OCI-LY1 (cell line): Measurements from ENCODE around the gene SKAP2.
A peak's percentile ranks its signal among the peaks of the same experiment; 100 is the strongest.

Source experiments
- H2AFZ ChIP-seq: fragments of 200-600 bp; sonication (generic), shearing (Covaris generic); 2 replicates; pipeline ENCODE4 v1.6.0; 2014; ENCODE audit warnings: antibody characterized with exemption, mild to moderate bottlenecking, low read length
- H3F3A ChIP-seq: fragments of 200-600 bp; sonication (generic), shearing (Covaris generic); 2 replicates; pipeline ENCODE4 v1.6.0; 2014; ENCODE audit warnings: mild to moderate bottlenecking, antibody characterized with exemption, low read length, moderate library complexity; ENCODE audit not compliant: insufficient read depth
- H3K27ac ChIP-seq: fragments of 200-600 bp; sonication (generic); 2 replicates; pipeline ENCODE4 v1.5.1; 2014; ENCODE audit warnings: low read length, mixed run types, mild to moderate bottlenecking, low read depth; ENCODE audit not compliant: poor library complexity, severe bottlenecking
- H3K27me3 ChIP-seq: fragments of 200-600 bp; sonication (generic); 2 replicates; pipeline ENCODE4 v1.6.0; 2014; ENCODE audit warnings: antibody characterized with exemption, mild to moderate bottlenecking, low read length, moderate library complexity; ENCODE audit not compliant: insufficient read depth
- H3K36me3 ChIP-seq: fragments of 200-600 bp; sonication (generic); 2 replicates; pipeline ENCODE4 v1.6.1; 2014; ENCODE audit warnings: mild to moderate bottlenecking, antibody characterized with exemption, low read length, moderate library complexity, mixed read lengths; ENCODE audit not compliant: insufficient read depth
- H3K4me1 ChIP-seq: fragments of 200-600 bp; sonication (generic); 2 replicates; pipeline ENCODE4 v1.5.1; 2014; ENCODE audit warnings: mild to moderate bottlenecking, low read length, moderate library complexity; ENCODE audit not compliant: insufficient read depth, severe bottlenecking
- H3K4me2 ChIP-seq: fragments of 200-600 bp; sonication (generic), shearing (Covaris generic); 2 replicates; pipeline ENCODE4 v1.6.1; 2014; ENCODE audit warnings: low read length
- H3K4me3 ChIP-seq: fragments of 200-600 bp; sonication (generic); 2 replicates; pipeline ENCODE4 v1.5.1; 2014; ENCODE audit warnings: low read length, low read depth, mild to moderate bottlenecking, mixed read lengths; ENCODE audit not compliant: poor library complexity, severe bottlenecking
- H3K79me2 ChIP-seq: fragments of 200-600 bp; shearing (Covaris generic); 2 replicates; pipeline ENCODE4 v1.6.1; 2016; ENCODE audit warnings: mixed run types, low read length, mixed read lengths; ENCODE audit not compliant: insufficient read depth
- H3K9ac ChIP-seq: fragments of 200-600 bp; sonication (generic), shearing (Covaris generic); 2 replicates; pipeline ENCODE4 v1.6.1; 2014; ENCODE audit warnings: mild to moderate bottlenecking, low read length, mixed read lengths
- H3K9me2 ChIP-seq: fragments of 200-600 bp; sonication (generic), shearing (Covaris generic); 2 replicates; pipeline ENCODE4 v1.6.1; 2014; ENCODE audit warnings: low read depth, mild to moderate bottlenecking, low read length, mixed read lengths
- H3K9me3 ChIP-seq: fragments of 200-600 bp; shearing (Covaris generic); 2 replicates; pipeline ENCODE4 v1.6.1; 2014; ENCODE audit warnings: low read length, mixed read lengths
- H4K20me1 ChIP-seq: fragments of 200-600 bp; sonication (generic), shearing (Covaris generic); 2 replicates; pipeline ENCODE4 v1.6.0; 2016; ENCODE audit warnings: mild to moderate bottlenecking, low read length; ENCODE audit not compliant: insufficient read depth
- EZH2 ChIP-seq: fragments of 200-600 bp; sonication (generic), shearing (Covaris generic); IDR thresholded peaks from 2 replicates; pipeline ENCODE4 v1.8.0; 2017; ENCODE audit warnings: borderline replicate concordance, mixed run types, mild to moderate bottlenecking, antibody characterized with exemption, low read length, moderate library complexity, mixed read lengths
- TF ChIP-seq, protein P1 (sequence below): fragments of 200-600 bp; sonication (generic), shearing (Covaris generic); IDR thresholded peaks from 2 replicates; pipeline ENCODE4 v1.5.1; 2017; ENCODE audit warnings: mild to moderate bottlenecking, antibody characterized with exemption, low read length, moderate library complexity, mixed read lengths

SKAP2 gene

DNA sequence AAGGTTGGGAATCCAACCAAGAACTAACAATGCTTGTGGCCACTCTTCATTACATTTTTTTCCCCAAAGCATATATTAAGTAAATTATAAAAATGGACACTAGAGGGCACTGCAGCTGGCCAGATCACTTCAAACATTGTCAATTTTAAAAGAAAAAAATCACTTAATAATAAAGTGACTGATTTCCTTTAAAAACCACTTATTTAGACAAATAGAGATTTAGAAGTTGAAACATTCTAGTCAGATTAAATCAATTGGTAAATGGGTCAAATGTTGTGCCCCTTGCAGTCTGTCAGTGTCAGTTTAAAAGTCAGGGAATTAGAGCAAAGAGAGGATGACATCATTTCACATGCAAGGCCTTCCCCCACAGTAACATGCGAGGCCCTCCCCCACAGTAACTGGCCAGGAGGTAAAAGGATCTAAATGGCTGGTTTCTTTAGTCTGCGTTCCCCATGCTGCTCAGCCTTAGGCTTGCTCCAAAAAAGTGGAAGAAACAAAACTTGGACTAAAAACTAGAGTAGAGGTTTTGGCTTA is 177.9 kb downstream of the SKAP2 start:
- peaks cover 17% of the 10 kb centered on the region for H3K4me1 ChIP-seq
- no peak overlapping the region for H3K4me3 ChIP-seq
- H4K20me1 ChIP-seq = no peaks in the 10 kb centered on the region
- no peak overlapping the region for H2AFZ ChIP-seq
- H3F3A ChIP-seq = no peaks in the 10 kb centered on the region
- no peak overlapping the region for H3K27ac ChIP-seq
- H3K9ac ChIP-seq = no peak overlapping the region
- H3K36me3 ChIP-seq = no peaks in the 10 kb centered on the region
- no peaks in the 10 kb centered on the region for H3K9me2 ChIP-seq
- H3K27me3 ChIP-seq = no peaks in the 10 kb centered on the region
- no peaks in the 10 kb centered on the region for H3K9me3 ChIP-seq
- TF ChIP-seq EZH2 = no peak
- TF ChIP-seq, protein P1, sequence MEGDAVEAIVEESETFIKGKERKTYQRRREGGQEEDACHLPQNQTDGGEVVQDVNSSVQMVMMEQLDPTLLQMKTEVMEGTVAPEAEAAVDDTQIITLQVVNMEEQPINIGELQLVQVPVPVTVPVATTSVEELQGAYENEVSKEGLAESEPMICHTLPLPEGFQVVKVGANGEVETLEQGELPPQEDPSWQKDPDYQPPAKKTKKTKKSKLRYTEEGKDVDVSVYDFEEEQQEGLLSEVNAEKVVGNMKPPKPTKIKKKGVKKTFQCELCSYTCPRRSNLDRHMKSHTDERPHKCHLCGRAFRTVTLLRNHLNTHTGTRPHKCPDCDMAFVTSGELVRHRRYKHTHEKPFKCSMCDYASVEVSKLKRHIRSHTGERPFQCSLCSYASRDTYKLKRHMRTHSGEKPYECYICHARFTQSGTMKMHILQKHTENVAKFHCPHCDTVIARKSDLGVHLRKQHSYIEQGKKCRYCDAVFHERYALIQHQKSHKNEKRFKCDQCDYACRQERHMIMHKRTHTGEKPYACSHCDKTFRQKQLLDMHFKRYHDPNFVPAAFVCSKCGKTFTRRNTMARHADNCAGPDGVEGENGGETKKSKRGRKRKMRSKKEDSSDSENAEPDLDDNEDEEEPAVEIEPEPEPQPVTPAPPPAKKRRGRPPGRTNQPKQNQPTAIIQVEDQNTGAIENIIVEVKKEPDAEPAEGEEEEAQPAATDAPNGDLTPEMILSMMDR = peak; percentile 76
- H3K79me2 ChIP-seq = no peaks in the 10 kb centered on the region
- no peak overlapping the region for H3K4me2 ChIP-seq

DNA sequence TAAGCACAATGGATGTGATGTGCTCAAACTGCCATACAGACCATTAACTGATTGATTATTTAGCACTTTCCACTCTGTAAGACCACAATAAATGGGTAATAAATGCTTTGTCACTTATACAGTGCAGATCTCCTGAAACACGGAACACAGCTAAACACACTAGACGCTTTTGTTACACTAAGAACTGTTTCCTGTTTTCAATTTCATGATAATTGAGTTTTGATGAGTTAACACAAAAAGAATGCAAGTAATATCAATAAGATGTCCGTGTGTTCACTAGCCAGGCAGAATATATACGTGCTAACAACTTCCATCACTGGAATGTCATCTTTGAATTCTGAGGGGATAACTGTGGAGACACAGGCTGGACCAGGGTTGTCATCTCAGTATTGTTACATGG is 178.8 kb downstream of the SKAP2 start:
- Histone ChIP-seq H3K4me3 (no peak overlapping the region), H3K9me2 (no peaks in the 10 kb centered on the region), H2AFZ (no peak overlapping the region), H3F3A (no peaks in the 10 kb centered on the region), H3K27me3 (no peaks in the 10 kb centered on the region), H3K36me3 (no peaks in the 10 kb centered on the region), H3K4me2 (no peak overlapping the region), H3K27ac (no peak overlapping the region), H4K20me1 (no peaks in the 10 kb centered on the region), H3K4me1 (peaks cover 17% of the 10 kb centered on the region), H3K79me2 (no peaks in the 10 kb centered on the region), H3K9me3 (no peaks in the 10 kb centered on the region), H3K9ac (no peak overlapping the region)
- TF ChIP-seq, protein P1 = no peak
- no peak for TF ChIP-seq EZH2

DNA sequence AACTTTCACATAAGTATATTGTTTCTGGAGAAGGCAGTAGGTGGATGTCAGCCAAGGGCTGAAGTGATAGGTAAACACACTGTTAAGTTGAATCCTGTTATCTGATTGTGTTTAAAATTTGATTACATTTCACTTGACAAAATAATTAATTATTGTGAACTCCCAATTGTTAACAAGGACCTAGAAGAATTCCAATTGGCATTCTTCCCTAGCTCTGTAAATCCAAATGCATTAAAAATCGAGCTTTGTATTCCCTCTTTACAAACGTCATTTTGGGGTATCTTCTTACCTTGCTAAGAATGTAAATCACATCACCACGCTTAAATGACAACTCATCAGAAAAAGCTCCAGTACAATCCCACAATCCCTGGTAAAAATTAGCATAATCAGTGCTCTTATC is 179.9 kb downstream of the SKAP2 start:
- H3K27me3 ChIP-seq = no peaks in the 10 kb centered on the region
- no peak for TF ChIP-seq EZH2
- TF ChIP-seq, protein P1 = no peak

More for the DNA sequence above, 179.9 kb downstream of the SKAP2 start:
- Histone ChIP-seq H3K4me1 (peaks cover 17% of the 10 kb centered on the region), H3K9me3 (no peaks in the 10 kb centered on the region), H3K9me2 (no peaks in the 10 kb centered on the region), H3K79me2 (no peaks in the 10 kb centered on the region), H3K4me3 (no peak overlapping the region), H3K4me2 (no peak overlapping the region), H2AFZ (no peak overlapping the region), H3F3A (no peaks in the 10 kb centered on the region), H3K9ac (no peak overlapping the region), H4K20me1 (no peaks in the 10 kb centered on the region), H3K27ac (no peak overlapping the region), H3K36me3 (no peaks in the 10 kb centered on the region)
